Measurements from ENCODE around the gene SRPRB. TPM values are rescaled to one million over a fixed set of nuclear protein-coding genes. Genes with fewer than 3 reads are reported as not detected.

Gene SRPRB
- total RNA-seq, 2 donors from 2014 or later, result 16.4 to 24.8 TPM

- Histone ChIP-seq H3K27ac (no peak overlapping the region), H3K4me3 (no peak overlapping the region), H3K9me3 (no peaks in the 10 kb centered on the region), H3K4me1 (peaks cover 0 to 5% of the 10 kb centered on the region in 2 donors), H3K27me3 (no peaks in the 10 kb centered on the region), H3K36me3 (no peaks in the 10 kb centered on the region)
- no peak for DNase-seq (ENCODE audit: low spot score)
- no peak for TF ChIP-seq CTCF (IDR thresholded peaks at IDR 0.05)
Observed at GRCh38 chr3:133860519-133860918, 54.9 kb downstream of the SRPRB start.

GRCh38 chr3:133862161-133862560, 56.5 kb downstream of the SRPRB start:
- Histone ChIP-seq H3K27ac (no peak overlapping the region), H3K4me3 (no peak overlapping the region), H3K4me1 (peaks cover 0 to 7% of the 10 kb centered on the region in 2 donors), H3K36me3 (no peaks in the 10 kb centered on the region), H3K9me3 (no peaks in the 10 kb centered on the region), H3K27me3 (no peaks in the 10 kb centered on the region)
- DNase-seq (ENCODE audit: low spot score), result no peak
- no peak for TF ChIP-seq CTCF (IDR thresholded peaks at IDR 0.05)

- no peaks in the 10 kb centered on the region for H3K36me3 ChIP-seq
- DNase-seq (ENCODE audit: low spot score), result no peak
- no peaks in the 10 kb centered on the region for H3K27me3 ChIP-seq
- H3K4me1 ChIP-seq, result peaks cover 0 to 12% of the 10 kb centered on the region in 2 donors
- no peaks in the 10 kb centered on the region for H3K9me3 ChIP-seq
- no peak overlapping the region for H3K27ac ChIP-seq
- TF ChIP-seq CTCF (IDR thresholded peaks at IDR 0.05), result no peak
- H3K4me3 ChIP-seq, result no peak overlapping the region
Observed at GRCh38 chr3:133863911-133864310, 58.3 kb downstream of the SRPRB start.

GRCh38 chr3:133864616-133865015, 59.0 kb downstream of the SRPRB start:
- Histone ChIP-seq H3K4me3 (no peak overlapping the region), H3K27me3 (no peaks in the 10 kb centered on the region), H3K9me3 (no peaks in the 10 kb centered on the region), H3K36me3 (no peaks in the 10 kb centered on the region), H3K27ac (no peak overlapping the region), H3K4me1 (peaks cover 0 to 18% of the 10 kb centered on the region in 2 donors)
- no peak for DNase-seq (ENCODE audit: low spot score)
- no peak for TF ChIP-seq CTCF (IDR thresholded peaks at IDR 0.05)

- Histone ChIP-seq H3K4me1 (peaks cover 0 to 18% of the 10 kb centered on the region in 2 donors), H3K27me3 (no peaks in the 10 kb centered on the region), H3K36me3 (no peaks in the 10 kb centered on the region), H3K4me3 (no peak overlapping the region), H3K9me3 (no peaks in the 10 kb centered on the region), H3K27ac (no peak overlapping the region)
- no peak for DNase-seq (ENCODE audit: low spot score)
- TF ChIP-seq CTCF (IDR thresholded peaks at IDR 0.05), result no peak
Observed at GRCh38 chr3:133865136-133865855, 59.7 kb downstream of the SRPRB start.

GRCh38 chr3:133866141-133866540, 60.5 kb downstream of the SRPRB start:
- no peak for TF ChIP-seq CTCF (IDR thresholded peaks at IDR 0.05)
- no peak for DNase-seq (ENCODE audit: low spot score)
- Histone ChIP-seq H3K36me3 (no peaks in the 10 kb centered on the region), H3K27ac (no peak overlapping the region), H3K4me1 (peaks cover 0 to 18% of the 10 kb centered on the region in 2 donors), H3K27me3 (no peaks in the 10 kb centered on the region), H3K4me3 (no peak overlapping the region), H3K9me3 (no peaks in the 10 kb centered on the region)

All from right atrium auricular region (tissue), 2 donors.